HepG2 (cell line): ENCODE results near the gene SERTAD2. TPM values are rescaled to one million over a fixed set of nuclear protein-coding genes. Genes with fewer than 3 reads are reported as not detected.
A peak's percentile ranks its signal among the peaks of the same experiment; 100 is the strongest.

ENCODE experiments used
- ARID5B ChIP-seq: IDR thresholded peaks from 2 replicates; pipeline ENCODE4 v1.4.0; 2020; ENCODE audit warnings: mild to moderate bottlenecking, missing genetic modification reagents
- CBFB ChIP-seq: sonication (generic); formaldehyde crosslinking; IDR thresholded peaks from 2 replicates; pipeline ENCODE4 v1.4.0; 2020; ENCODE audit warnings: missing genetic modification reagents
- CEBPG ChIP-seq: IDR thresholded peaks from 2 replicates; pipeline ENCODE4 v1.6.1; 2016
- DNMT1 ChIP-seq: sonication (generic); formaldehyde crosslinking; IDR thresholded peaks from 2 replicates; pipeline ENCODE4 v1.5.1; 2020; ENCODE audit warnings: mild to moderate bottlenecking, missing genetic modification reagents
- ELF3 ChIP-seq: IDR thresholded peaks from 2 replicates; pipeline ENCODE4 v1.6.1; 2016; ENCODE audit warnings: missing genetic modification reagents, missing compliant biosample characterization
- FOXC1 ChIP-seq: sonication (generic); formaldehyde crosslinking; IDR thresholded peaks from 2 replicates; pipeline ENCODE4 v1.8.0; 2022; ENCODE audit warnings: mild to moderate bottlenecking, missing genetic modification reagents, borderline replicate concordance
- FOXP4 ChIP-seq: sonication (generic); formaldehyde crosslinking; IDR thresholded peaks from 2 replicates; pipeline ENCODE4 v1.4.0; 2020; ENCODE audit warnings: missing genetic modification reagents
- GATAD2A ChIP-seq: IDR thresholded peaks from 2 replicates; pipeline ENCODE4 v1.6.1; 2016
- HMG20A ChIP-seq: IDR thresholded peaks from 2 replicates; pipeline ENCODE4 v1.6.1; 2016; ENCODE audit warnings: borderline replicate concordance
- HNF4A ChIP-seq: sonication (generic); formaldehyde crosslinking; IDR thresholded peaks from 2 replicates; pipeline ENCODE4 v1.4.0; 2020; ENCODE audit warnings: missing genetic modification reagents
- ISL2 ChIP-seq: sonication (generic); formaldehyde crosslinking; IDR thresholded peaks from 2 replicates; pipeline ENCODE4 v1.5.0; 2020; ENCODE audit warnings: missing genetic modification reagents
- KAT8 ChIP-seq: IDR thresholded peaks from 2 replicates; pipeline ENCODE4 v1.6.1; 2016; ENCODE audit warnings: missing genetic modification reagents, missing compliant biosample characterization
- KDM1A ChIP-seq: IDR thresholded peaks from 2 replicates; pipeline ENCODE4 v1.6.1; 2016; ENCODE audit warnings: missing compliant biosample characterization
- MEIS2 ChIP-seq: sonication (generic); formaldehyde crosslinking; IDR thresholded peaks from 2 replicates; pipeline ENCODE4 v1.9.0; 2021; ENCODE audit warnings: mild to moderate bottlenecking, missing genetic modification reagents
- MIXL1 ChIP-seq: IDR thresholded peaks from 2 replicates; pipeline ENCODE4 v1.6.1; 2016
- MTF1 ChIP-seq: sonication (generic); formaldehyde crosslinking; IDR thresholded peaks from 2 replicates; pipeline ENCODE4 v1.5.0; 2020; ENCODE audit warnings: missing genetic modification reagents
- RARA ChIP-seq: IDR thresholded peaks from 2 replicates; pipeline ENCODE4 v1.6.1; 2016; ENCODE audit warnings: missing genetic modification reagents, missing compliant biosample characterization
- RXRB ChIP-seq: IDR thresholded peaks from 2 replicates; pipeline ENCODE4 v1.6.1; 2016; ENCODE audit warnings: borderline replicate concordance, missing genetic modification reagents, missing compliant biosample characterization
- SMAD3 ChIP-seq: sonication (generic); formaldehyde crosslinking; IDR thresholded peaks from 2 replicates; pipeline ENCODE4 v1.4.0; 2020; ENCODE audit warnings: missing genetic modification reagents
- SOX6 ChIP-seq, 2 experiments: fragments of 450-650 bp in 1 of 2; sonication (generic) in 1 of 2; formaldehyde crosslinking in 1 of 2; IDR thresholded peaks; 2 replicates each; pipeline versions ENCODE4 v1.4.0 to v1.6.1; 2017 to 2020; ENCODE audit warnings: antibody characterized with exemption in 1 of 2, mild to moderate bottlenecking in 1 of 2, missing genetic modification reagents in 1 of 2
- YEATS4 ChIP-seq: sonication (generic); formaldehyde crosslinking; IDR thresholded peaks from 2 replicates; pipeline ENCODE4 v1.4.0; 2020; ENCODE audit warnings: missing genetic modification reagents, borderline replicate concordance
- ZBTB42 ChIP-seq: sonication (generic); formaldehyde crosslinking; IDR thresholded peaks from 2 replicates; pipeline ENCODE4 v1.5.0; 2020; ENCODE audit warnings: mild to moderate bottlenecking, missing genetic modification reagents
- ZNF598 ChIP-seq: sonication (generic); formaldehyde crosslinking; IDR thresholded peaks from 2 replicates; pipeline ENCODE4 v1.5.1; 2020; ENCODE audit warnings: mild to moderate bottlenecking, missing genetic modification reagents, borderline replicate concordance
- ZNF614 ChIP-seq: IDR thresholded peaks from 2 replicates; pipeline ENCODE4 v1.6.1; 2018; ENCODE audit warnings: missing biosample characterization, missing genetic modification reagents, inconsistent platforms, borderline replicate concordance
- polyA plus RNA-seq, 8 experiments: library from polyadenylated mRNA; depleted of rRNA in 3 of 8; stranded (reverse) in 7 of 8; unstranded in 1 of 8; fragments of >200 nt; fragmentation: Illumina TruSeq in 4 of 8; extraction: Trizol in 4 of 8; gene quantifications; 2 replicates each; pipeline versions ENCODE4 v1.2.1 to v1.2.3, GENCODE V29; 2011 to 2016; ENCODE audit warnings: low read depth in 4 of 8, missing spikeins in 1 of 8, mixed read lengths in 1 of 8; ENCODE audit not compliant: insufficient read depth in 1 of 8
- total RNA-seq, 5 experiments: library from RNA; depleted of rRNA; stranded (reverse); fragments of >200 nt; fragmentation: Illumina TruSeq; extraction: Trizol; gene quantifications; 2 replicates each; pipeline ENCODE4 v1.2.3, GENCODE V29; 2016; ENCODE audit warnings: low read depth in 1 of 5
- TF ChIP-seq, protein P1 (sequence below), 2 experiments: sonication (generic) in 1 of 2; formaldehyde crosslinking in 1 of 2; IDR thresholded peaks; 2 replicates each; pipeline versions ENCODE4 v1.4.0 to v1.6.1; 2018 to 2020; ENCODE audit warnings: missing genetic modification reagents in 2 of 2, borderline replicate concordance in 1 of 2, low read depth in 1 of 2, mild to moderate bottlenecking in 1 of 2, missing biosample characterization in 1 of 2

Gene SERTAD2
- total and polyA plus RNA-seq, 2 of the 13 experiments (the other 11 are each of a cell fraction or from before 2014, with no cell fraction given): 6.7 to 22.6 TPM

DNA sequence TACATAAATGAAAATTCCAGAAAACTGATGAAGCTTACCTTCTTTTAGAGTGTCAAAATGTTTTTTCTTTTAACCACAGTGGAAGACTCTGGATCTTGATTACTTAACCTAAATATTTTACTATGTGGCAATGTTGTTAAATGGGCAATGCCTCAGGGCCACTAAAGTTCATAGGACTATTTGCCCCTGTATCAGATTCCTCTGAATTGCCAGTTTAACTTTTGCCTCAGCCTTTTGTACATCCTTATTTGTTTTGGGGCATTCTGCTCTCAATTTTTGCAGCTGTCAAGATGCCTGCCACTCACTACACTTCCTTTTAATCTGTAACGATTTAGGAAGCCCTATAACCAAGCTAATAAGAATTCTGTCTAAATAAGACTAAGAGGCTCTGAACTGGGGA, 31.7 kb upstream of the SERTAD2 start (continued):
- peak; percentile 90 for TF ChIP-seq ARID5B (CRISPR knock-in tag)
- no peak for TF ChIP-seq CBFB (CRISPR knock-in tag)
- peak; percentile 88 for TF ChIP-seq GATAD2A (CRISPR knock-in tag)
- no peak for TF ChIP-seq ZBTB42 (CRISPR knock-in tag)
- TF ChIP-seq CEBPG (CRISPR knock-in tag): peak; percentile 92
- TF ChIP-seq, protein P1, sequence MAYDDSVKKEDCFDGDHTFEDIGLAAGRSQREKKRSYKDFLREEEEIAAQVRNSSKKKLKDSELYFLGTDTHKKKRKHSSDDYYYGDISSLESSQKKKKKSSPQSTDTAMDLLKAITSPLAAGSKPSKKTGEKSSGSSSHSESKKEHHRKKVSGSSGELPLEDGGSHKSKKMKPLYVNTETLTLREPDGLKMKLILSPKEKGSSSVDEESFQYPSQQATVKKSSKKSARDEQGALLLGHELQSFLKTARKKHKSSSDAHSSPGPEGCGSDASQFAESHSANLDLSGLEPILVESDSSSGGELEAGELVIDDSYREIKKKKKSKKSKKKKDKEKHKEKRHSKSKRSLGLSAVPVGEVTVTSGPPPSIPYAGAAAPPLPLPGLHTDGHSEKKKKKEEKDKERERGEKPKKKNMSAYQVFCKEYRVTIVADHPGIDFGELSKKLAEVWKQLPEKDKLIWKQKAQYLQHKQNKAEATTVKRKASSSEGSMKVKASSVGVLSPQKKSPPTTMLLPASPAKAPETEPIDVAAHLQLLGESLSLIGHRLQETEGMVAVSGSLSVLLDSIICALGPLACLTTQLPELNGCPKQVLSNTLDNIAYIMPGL (CRISPR knock-in tag; IDR thresholded peaks at IDR 0.05; ENCODE audit: borderline replicate concordance in 1 of 2, low read depth in 1 of 2): no peak
- peak; percentile 58; the same call in 1 of the 2 replicates for TF ChIP-seq SMAD3 (CRISPR knock-in tag)
- TF ChIP-seq RARA (CRISPR knock-in tag): peak; percentile 79
- TF ChIP-seq KDM1A (CRISPR knock-in tag): no peak
- no peak for TF ChIP-seq ZNF598 (CRISPR knock-in tag)
- TF ChIP-seq FOXP4 (CRISPR knock-in tag): peak; percentile 68
- no peak for TF ChIP-seq DNMT1 (CRISPR knock-in tag)
- TF ChIP-seq ISL2 (CRISPR knock-in tag): peak; percentile 58
- 0 out of 2 replicates have a peak, but pooled peaks have one; percentile 21 for TF ChIP-seq MIXL1 (CRISPR knock-in tag)
- no peak for TF ChIP-seq SOX6 (IDR thresholded peaks at IDR 0.05)
- TF ChIP-seq SOX6 (CRISPR knock-in tag; IDR thresholded peaks at IDR 0.05): peak; percentile 75
- TF ChIP-seq FOXC1: no peak
- TF ChIP-seq MEIS2: 0 out of 2 replicates have a peak, but pooled peaks have one; percentile 56
- peak; percentile 70 for TF ChIP-seq HNF4A (CRISPR knock-in tag)
- TF ChIP-seq ELF3 (CRISPR knock-in tag): peak; percentile 88; the same call in 1 of the 2 replicates
- peak; percentile 40; the same call in 1 of the 2 replicates for TF ChIP-seq ZNF614 (CRISPR knock-in tag)
- TF ChIP-seq MTF1 (CRISPR knock-in tag): no peak
- TF ChIP-seq KAT8 (CRISPR knock-in tag): peak; percentile 63
- 0 out of 2 replicates have a peak, but pooled peaks have one; percentile 21 for TF ChIP-seq YEATS4 (CRISPR knock-in tag)
- peak; percentile 50; the same call in 1 of the 2 replicates for TF ChIP-seq HMG20A
- peak; percentile 60; the same call in 1 of the 2 replicates for TF ChIP-seq RXRB (CRISPR knock-in tag)
